Measurements from ENCODE around the gene DSN1.

DNA sequence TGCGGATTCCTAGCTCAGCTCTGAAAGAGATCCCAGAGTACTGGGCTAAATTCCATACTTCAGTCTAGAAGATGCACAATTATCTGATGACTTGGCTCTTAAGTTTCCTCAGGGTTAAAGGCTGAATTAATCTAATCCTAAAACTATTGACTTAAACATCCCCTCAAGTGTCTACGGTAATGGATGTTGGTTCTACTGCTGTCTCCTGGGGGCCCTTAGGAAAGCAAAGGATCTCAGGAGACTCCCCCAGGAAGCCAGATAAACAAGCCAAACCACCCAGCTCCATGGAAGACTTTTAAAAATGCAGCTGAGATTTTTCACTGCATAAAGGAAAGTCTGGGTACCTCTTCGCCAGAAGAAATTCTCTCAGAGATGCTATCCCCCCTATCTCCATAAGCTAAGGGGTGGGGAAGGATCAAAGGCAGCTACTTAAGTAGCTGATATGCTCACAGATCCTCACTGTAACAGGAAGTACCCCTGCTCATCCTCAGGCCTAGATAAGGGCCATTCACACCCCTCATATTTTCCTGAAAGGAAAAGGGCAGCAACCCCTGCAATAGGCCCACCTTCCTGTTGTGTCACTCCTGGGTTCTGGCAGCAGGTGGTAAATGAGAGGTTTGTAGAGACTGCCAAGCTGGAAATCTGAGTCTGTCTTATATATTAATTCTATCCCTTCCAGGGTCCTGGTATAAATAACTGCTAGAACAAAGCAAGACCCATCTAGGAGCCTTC is 36.9 kb downstream of the DSN1 start:
- TF ChIP-seq RAD21 (IDR thresholded peaks at IDR 0.05 in 1 of 2, conservative IDR thresholded peaks at IDR 0.05 in 1 of 2; ENCODE audit: low read depth in 2 of 2, low read length in 2 of 2) (no peak), BACH1 (IDR thresholded peaks at IDR 0.05; ENCODE audit: low read length) (no peak), JUN (IDR thresholded peaks at IDR 0.05; ENCODE audit: low read depth, low read length) (no peak), CEBPB (IDR thresholded peaks at IDR 0.05; ENCODE audit: low read depth, low read length) (no peak)
- TF ChIP-seq, protein P1, sequence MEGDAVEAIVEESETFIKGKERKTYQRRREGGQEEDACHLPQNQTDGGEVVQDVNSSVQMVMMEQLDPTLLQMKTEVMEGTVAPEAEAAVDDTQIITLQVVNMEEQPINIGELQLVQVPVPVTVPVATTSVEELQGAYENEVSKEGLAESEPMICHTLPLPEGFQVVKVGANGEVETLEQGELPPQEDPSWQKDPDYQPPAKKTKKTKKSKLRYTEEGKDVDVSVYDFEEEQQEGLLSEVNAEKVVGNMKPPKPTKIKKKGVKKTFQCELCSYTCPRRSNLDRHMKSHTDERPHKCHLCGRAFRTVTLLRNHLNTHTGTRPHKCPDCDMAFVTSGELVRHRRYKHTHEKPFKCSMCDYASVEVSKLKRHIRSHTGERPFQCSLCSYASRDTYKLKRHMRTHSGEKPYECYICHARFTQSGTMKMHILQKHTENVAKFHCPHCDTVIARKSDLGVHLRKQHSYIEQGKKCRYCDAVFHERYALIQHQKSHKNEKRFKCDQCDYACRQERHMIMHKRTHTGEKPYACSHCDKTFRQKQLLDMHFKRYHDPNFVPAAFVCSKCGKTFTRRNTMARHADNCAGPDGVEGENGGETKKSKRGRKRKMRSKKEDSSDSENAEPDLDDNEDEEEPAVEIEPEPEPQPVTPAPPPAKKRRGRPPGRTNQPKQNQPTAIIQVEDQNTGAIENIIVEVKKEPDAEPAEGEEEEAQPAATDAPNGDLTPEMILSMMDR (IDR thresholded peaks at IDR 0.05; ENCODE audit: control extremely low read depth in 1 of 3, insufficient read depth in 1 of 3, low read depth in 1 of 3, low read length in 3 of 3) = no peak

Data from H1 (cell line).